ENCODE results near the gene PIK3R3.
A peak's percentile ranks its signal among the peaks of the same experiment; 100 is the strongest.

PIK3R3 gene

GRCh38 chr1:46153732-46154131 lies 21.3 kb upstream of the PIK3R3 start:
- DNase-seq: no peak

DNA sequence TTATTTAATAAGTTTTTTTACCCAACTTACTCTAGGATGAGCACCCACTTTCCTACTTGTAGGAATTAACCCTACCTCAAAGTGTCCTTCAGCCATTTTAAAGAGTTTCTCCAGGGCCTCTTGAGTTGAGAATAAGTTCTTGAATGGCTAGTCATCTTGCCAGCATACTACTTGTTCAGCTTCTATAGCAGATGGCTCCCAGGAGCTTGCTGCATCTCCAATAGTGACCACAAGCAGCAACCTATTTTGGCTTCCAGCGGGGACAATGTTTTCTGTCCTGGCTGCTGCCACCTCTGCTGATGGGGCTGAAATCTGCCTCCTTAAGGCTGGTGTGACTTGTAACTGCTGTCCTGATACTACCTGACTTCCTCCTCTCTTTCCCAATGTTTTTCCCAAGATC lies 20.8 kb upstream of the PIK3R3 start:
- no peak for DNase-seq

GRCh38 chr1:46152016-46152415 lies 19.6 kb upstream of the PIK3R3 start:
- DNase-seq: no peak

GRCh38 chr1:46150085-46150484 lies 17.7 kb upstream of the PIK3R3 start:
- DNase-seq: no peak

- DNase-seq: no peak
Measured at GRCh38 chr1:46148318-46148717, 15.9 kb upstream of the PIK3R3 start.

- DNase-seq: no peak
Measured at GRCh38 chr1:46137916-46138315, 5.5 kb upstream of the PIK3R3 start.

DNA sequence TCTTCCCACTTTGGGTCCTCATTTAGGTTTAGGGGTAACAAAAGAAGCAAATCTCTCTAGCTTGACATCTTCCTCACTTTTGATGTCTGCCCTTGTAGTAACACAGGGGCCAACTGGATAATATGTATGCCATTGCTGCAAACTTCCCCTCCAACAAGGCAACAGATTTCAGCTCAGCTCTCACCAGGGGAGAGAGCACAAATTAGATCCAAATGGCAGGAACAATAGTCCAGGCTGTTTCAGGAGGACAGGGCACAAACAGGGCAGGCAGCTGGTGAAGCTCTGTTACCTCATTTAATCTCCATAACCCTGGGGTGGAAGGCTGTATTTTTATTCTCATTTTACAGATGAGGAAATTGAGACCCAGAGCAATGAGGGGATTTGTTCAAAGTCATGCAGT lies 4.3 kb upstream of the PIK3R3 start:
- DNase-seq: no peak

- DNase-seq: peak; percentile 20
Measured at GRCh38 chr1:46134660-46135331, 2.4 kb upstream of the PIK3R3 start.

- no peak for DNase-seq
Measured at GRCh38 chr1:46133781-46134350, 1.4 kb upstream of the PIK3R3 start.

- DNase-seq: no peak
Measured at GRCh38 chr1:46133181-46133658, 791 bp upstream of the PIK3R3 start.

DNA sequence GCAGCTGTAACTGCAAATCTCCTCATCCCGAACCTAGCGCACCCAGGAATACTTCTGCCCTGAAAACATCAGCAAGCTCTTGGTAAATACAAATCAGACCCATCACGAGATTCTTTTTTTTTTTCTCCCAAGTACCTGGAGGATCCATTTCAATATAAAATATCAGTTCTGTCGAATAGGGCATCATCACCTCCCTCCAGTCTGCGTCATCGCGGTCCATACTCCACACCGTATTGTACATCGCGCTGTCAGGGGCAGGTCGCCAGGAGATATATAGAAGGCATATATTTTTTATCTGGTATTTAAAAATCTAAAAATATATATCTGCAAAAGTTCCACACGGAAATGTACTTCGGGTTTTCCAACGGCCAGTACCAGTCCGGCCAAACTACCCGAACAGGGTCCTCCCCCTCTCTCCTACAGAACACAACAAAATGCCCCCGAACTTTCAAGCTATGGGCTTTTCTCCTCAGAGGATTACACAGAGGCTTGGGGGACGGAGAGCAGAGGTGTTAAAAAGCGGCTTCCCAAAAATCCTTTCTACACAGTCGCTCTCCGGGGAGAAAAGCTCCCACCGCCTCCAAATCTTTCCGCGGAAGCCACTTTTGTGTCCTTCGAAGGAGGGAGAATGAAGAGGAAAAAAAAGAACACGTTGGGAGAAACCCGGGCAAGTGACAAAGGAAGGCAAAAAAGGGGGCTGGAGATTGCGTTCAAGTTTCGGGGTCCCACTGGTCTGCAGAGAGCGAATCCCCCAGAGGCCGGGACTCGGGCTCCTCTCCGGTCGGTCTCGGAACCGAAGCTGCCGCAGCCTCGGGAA lies 509 bp downstream of the PIK3R3 start:
- no peak for DNase-seq

DNA sequence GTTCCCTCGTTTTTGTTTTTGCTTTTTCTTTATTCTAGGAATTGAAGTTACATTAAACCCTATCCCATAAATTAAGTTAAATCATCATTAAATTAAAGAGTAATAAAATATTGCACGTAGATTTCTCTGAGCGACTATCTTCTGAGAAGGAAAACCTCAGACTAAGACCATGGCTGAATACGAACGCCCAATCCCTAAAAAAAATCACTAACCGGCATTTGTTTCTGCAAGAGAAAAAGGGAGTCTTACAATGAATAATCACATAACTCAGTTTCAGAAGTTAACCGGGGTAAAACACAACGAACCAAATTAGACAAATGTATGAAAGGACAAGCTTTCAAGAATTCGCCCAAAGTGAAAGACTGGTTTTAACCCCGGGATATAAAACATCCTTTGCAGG lies 1.3 kb downstream of the PIK3R3 start:
- no peak for DNase-seq

DNA sequence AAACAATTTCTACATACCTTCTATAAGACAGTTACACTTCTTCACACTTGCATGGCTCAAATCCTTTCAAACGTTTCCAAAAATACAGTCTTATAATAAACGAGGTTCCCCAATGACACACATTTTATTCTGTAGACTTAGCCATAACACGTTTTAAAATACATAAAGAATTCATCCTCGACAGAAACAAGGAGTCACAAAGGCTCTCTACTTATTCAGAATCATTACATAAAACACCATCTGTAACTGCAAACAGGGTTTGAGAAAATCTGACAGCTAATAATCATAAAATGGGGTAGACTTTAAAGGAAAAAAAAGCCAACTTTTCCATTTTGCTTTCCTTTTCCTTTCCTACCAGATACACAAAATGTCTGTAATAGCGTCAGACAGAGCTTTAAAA lies 1.8 kb downstream of the PIK3R3 start:
- DNase-seq: no peak

- no peak for DNase-seq
Measured at GRCh38 chr1:46130121-46130520, 2.3 kb downstream of the PIK3R3 start.

DNA sequence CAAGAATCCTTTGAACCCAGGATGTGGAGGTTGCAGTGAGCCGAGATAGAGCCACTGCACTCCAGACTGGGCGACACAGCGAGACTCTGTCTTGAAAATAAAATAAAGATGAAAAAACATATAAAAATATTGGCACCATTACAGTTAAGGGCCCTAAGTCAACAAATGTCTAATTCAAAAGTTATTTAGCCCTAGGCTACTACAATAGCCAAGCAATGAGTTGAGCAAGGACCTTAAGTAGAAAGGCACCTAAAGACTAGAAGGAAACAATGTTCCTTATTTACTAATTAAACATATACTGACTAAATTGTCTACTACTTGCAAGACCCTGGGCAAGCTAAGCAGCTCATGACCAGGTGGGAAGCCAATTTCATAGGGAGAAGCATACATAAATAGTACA lies 4.1 kb downstream of the PIK3R3 start:
- DNase-seq: no peak

DNA sequence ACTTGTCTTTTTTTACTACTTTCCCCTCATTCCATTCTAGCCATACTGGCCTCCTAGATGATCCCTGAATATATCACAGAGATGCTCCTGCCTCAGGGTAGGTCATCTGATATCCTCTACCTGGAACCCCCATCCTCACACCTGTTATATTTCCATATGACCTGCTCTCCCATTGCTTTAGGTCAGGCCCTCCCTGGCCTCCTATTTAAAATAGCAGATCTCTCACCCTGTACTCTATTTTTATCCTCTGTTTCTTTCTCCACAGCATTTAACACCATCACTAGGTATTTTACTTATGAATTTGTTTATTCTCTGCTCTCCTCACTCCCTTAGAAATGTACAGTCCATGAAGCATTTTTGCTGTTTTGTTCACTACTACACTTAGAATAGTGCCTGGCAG lies 13.6 kb downstream of the PIK3R3 start:
- DNase-seq: no peak

- no peak for DNase-seq
Measured at GRCh38 chr1:46117810-46118494, 14.5 kb downstream of the PIK3R3 start.

DNA sequence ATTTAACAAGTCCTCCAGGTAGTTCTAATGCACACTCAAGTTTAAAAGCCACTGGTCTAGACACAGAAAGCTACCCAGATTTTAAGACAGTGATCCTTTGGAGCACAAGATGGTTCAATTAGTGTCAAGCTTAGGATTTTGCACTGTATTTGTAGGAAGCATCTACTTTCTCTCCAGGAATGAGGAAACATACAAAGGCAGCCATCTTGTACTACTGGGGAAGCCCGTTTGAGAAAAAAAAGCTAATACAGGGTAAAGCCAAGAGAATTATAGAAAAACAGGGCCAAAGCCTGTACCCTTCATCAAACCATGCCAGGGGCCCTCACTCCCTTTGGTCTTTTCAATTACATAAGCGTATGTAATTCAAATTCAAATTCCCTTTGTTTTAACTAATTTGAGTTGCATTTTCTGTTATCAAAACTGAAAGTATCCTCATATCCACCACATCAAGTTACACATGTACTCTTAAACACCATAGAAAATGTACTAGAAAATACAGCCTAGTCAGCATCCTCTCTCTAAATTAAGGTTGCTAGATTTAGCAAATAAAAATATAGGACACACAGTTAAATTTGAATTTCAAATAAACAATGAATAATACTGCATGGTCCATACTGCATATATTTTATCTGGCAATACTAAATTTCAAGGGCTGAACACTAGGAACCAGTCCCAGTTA lies 17.4 kb downstream of the PIK3R3 start:
- no peak for DNase-seq

DNA sequence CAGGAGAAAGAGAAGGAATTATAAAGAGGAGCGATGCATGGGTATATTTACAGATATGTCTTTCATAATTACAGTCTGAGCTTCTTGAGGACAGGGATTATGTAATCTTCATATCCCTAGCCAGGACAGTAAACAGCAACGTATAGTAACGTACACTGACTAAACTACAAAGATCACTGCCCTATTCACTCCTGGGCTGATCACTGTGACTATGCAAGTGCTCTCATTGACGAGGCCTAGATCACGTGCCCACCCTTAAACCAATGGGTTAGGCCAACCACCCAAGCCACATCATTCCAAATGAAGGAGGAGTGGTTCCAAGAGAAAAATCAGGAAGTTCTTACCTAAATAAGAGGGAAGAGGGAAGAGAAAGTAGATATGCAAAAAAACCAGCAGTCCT lies 18.5 kb downstream of the PIK3R3 start:
- no peak for DNase-seq

GRCh38 chr1:46112108-46112507 lies 20.3 kb downstream of the PIK3R3 start:
- DNase-seq: no peak

DNA sequence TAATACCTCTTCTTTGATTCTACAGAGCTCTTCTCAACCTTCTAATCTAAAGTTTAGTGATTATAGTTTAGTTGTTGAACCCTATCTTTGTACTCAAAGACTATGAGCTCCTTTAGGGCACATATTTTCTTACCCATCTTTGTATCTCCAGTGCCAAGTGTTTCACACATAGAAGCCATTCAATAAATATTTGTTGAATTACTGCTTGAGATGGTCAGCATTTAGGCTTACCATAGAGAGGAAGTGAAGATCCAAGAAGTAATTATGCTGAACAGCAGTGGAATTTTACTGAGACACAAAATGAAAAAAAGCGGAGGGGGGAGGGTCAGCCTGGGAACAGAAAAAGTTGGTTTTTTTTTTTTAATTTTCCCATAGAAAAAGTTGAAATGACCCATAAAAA lies 21.9 kb downstream of the PIK3R3 start:
- DNase-seq: no peak

DNA sequence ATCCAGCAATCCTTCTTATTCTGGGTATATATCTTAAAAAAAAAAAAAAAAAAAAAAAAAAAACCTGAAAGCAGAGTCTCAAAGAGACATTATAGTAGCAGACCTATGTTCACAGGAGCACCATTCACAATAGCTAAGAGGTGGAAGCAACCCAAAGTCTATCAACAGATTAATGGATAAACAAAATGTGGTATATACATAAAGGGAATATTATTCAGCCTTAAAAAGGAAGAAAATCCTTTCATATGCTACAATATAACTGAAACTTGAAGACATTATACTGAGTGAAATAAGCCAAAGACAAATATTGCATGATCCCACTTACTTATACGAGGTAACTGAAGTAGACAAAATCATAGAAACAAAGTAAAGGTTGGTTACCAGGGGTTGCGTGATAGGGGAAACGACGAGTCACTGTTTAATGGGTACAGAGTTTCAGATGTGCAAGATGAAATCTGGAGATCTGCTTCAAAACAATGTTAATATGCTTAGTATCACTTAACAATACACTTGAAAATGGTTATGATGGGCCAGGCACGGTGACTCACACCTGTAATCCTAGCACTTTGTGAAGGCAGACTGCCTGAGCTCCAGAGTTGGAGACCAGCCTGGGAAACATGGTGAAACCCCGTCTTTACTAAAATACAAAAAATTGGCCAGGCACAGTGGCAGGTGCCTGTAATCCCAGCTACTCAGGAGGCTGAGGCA lies 29.5 kb downstream of the PIK3R3 start:
- DNase-seq: no peak

All from T1000 (cell line).